ENCODE measurements around the gene PTCD3.
A peak's percentile ranks its signal among the peaks of the same experiment; 100 is the strongest.

Gene PTCD3

DNA sequence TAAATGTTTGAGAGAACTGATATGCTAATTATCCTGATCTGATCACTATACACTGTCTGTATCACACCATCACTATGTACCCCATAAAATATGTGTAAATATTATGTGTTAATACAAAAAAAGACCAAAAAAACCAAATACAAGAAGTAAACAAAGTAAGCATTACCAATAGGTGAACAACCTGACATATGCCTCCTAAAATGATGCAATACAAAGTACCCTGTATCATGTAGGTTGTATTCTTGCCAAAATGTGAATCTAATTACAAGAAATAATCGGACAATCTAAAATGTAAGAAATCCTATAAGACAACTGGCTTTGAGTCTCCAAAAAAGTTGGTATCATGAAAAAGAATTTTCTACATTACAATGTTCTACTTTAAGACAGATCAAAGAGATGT is 8.1 kb upstream of the PTCD3 start:
- no peak overlapping the region for H3K4me3 ChIP-seq (replicated peaks; ENCODE audit: low read depth, low read length)
- DNase-seq (ENCODE audit: extremely low read depth, low read depth), result no peak
- TF ChIP-seq, protein P1, sequence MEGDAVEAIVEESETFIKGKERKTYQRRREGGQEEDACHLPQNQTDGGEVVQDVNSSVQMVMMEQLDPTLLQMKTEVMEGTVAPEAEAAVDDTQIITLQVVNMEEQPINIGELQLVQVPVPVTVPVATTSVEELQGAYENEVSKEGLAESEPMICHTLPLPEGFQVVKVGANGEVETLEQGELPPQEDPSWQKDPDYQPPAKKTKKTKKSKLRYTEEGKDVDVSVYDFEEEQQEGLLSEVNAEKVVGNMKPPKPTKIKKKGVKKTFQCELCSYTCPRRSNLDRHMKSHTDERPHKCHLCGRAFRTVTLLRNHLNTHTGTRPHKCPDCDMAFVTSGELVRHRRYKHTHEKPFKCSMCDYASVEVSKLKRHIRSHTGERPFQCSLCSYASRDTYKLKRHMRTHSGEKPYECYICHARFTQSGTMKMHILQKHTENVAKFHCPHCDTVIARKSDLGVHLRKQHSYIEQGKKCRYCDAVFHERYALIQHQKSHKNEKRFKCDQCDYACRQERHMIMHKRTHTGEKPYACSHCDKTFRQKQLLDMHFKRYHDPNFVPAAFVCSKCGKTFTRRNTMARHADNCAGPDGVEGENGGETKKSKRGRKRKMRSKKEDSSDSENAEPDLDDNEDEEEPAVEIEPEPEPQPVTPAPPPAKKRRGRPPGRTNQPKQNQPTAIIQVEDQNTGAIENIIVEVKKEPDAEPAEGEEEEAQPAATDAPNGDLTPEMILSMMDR (IDR thresholded peaks at IDR 0.05; ENCODE audit: low read depth, low read length, missing control alignments), result no peak

DNA sequence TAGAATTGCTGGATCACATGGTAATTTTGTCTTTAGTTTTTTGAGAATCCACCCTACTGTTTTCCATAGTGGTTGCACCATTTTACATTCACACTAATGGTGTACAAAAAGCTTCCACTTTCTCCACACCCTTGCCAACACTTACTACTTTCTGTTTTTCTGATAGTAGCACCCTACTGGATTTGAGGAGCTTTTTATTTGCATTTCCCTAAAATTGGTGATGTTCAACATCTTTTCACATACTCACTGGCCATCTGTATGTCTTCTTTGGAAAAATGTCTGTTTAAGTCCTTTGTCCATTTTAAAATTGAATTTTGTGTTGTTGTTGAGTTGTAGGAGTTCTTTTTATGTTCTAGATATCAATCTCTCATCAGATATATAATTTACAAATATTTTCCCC is 3.9 kb upstream of the PTCD3 start:
- TF ChIP-seq, protein P1 (IDR thresholded peaks at IDR 0.05; ENCODE audit: low read depth, low read length, missing control alignments), result no peak
- no peak overlapping the region for H3K4me3 ChIP-seq (replicated peaks; ENCODE audit: low read depth, low read length)
- no peak for DNase-seq (ENCODE audit: extremely low read depth, low read depth)

DNA sequence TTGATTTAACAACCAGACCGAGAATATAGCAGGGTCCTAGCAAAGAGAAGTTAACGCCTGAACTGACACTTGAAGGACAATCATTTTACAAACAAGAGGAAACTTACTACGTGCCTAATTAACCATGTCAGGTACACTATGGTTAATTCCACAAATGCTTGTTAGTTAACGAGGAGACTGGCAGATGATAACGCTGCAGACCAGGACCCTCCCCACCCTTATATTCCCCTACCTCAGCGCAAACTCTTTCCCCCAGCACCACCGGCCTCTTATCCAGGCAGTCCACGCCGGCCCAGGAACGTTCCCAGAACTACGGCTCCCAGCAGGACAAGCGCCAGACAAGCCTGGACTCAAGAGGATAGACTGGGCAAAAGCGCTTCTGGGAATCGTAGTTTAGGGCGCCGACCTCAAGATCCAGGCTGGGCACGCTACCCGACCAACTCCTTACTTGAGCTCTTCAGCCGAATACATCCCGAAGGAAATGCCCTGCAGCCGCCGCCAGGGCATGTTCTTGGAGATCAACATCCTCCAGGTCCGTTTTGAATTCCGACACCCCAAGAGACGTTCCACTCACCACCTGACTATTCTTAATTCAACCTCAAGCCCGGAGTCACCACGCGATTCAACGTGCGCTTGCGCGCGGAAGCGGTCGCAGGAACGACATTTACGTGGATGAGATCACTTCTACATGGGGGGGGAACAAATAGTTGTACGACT is 625 bp upstream of the PTCD3 start, which contains the start of gene POLR1A:
TSS of gene POLR1A (minus strand) at position 635 of the 717 bp plus-strand sequence. CDS start at position 525, 110 bp downstream.
- TF ChIP-seq, protein P1 (IDR thresholded peaks at IDR 0.05; ENCODE audit: low read depth, low read length, missing control alignments), result no peak
- peak; percentile 79 for DNase-seq (ENCODE audit: extremely low read depth, low read depth)
- H3K4me3 ChIP-seq (replicated peaks; ENCODE audit: low read depth, low read length), result peak within 1 kb of the TSS; percentile 92

DNA sequence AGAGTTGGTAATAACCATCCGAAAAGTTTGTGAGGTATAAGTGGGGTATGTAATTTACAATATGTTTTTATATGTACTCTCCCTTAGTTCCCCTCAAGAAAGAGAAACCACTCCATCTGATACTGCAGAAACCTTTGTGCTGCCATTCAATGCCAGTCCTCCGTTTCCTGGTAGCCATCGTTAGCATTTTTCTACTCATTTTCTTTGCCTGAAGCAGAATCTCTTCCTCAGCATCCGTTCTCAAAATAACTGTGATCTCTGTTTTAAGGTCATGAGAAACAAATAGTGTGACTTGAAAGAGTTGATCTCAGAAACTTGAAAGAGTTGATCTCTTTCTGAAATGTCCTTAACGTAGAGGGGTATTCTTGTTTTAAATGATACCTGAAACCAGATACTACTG is 996 bp downstream of the PTCD3 start:
- peak overlapping the region; percentile 92 for H3K4me3 ChIP-seq (replicated peaks; ENCODE audit: low read depth, low read length)
- no peak for DNase-seq (ENCODE audit: extremely low read depth, low read depth)
- TF ChIP-seq, protein P1 (IDR thresholded peaks at IDR 0.05; ENCODE audit: low read depth, low read length, missing control alignments), result no peak

DNA sequence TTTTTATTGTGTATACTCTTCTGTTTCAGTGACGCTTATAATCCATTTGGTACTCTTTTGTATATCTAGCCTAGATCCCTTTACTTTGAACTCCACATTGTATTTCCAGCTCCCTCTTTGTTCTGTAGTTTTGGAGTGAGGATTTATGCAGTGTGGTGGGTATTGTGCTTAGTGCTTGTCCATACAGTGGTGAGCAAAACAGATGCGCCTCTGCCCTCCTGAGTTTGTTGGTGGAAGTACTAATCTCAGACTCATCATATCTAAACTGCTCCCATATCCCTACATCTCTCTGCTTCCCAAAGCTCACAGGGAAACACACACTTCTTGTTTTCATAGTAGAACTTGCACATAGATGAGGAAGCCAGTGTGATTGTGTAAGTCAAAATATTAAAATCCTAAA is 12.1 kb downstream of the PTCD3 start:
- no peak overlapping the region for H3K4me3 ChIP-seq (replicated peaks; ENCODE audit: low read depth, low read length)
- no peak for DNase-seq (ENCODE audit: extremely low read depth, low read depth)
- TF ChIP-seq, protein P1 (IDR thresholded peaks at IDR 0.05; ENCODE audit: low read depth, low read length, missing control alignments), result no peak

DNA sequence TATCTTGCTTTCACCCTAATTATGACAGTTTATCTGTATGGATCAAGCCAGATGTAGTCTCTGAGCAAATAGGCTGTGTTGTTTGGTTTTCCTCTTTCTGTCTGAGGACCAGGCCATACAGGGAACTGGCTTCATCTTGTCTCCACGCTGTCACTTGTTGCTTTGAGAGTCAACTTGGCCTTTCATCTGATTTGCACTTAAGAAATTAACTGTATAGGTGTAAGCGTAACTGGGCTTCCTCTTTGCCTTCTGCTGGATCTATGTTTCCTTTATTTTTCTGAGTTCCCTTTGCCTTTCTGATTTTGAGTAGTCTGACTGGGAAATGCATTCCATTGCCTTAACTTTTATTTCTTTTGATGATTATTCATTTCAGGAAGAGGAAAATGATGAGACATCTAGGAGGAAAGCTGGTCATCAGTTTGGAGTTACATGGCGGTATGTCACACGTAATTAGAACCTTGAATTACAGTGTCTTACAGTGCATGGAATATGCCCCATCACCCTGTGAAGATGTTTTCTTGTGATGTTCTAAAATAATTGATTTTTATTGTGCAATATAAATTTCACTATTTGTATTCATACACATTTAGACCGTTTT is 17.4 kb downstream of the PTCD3 start:
- TF ChIP-seq, protein P1 (IDR thresholded peaks at IDR 0.05; ENCODE audit: low read depth, low read length, missing control alignments), result no peak
- DNase-seq (ENCODE audit: extremely low read depth, low read depth), result no peak
- no peak overlapping the region for H3K4me3 ChIP-seq (replicated peaks; ENCODE audit: low read depth, low read length)

All from HFF-Myc (cell line).